AG04449 (cell line): ENCODE data around the gene PLEKHG7.

ENCODE experiments used
- CTCF ChIA-PET: fragments of 350-600 bp; formaldehyde crosslinking; extraction: SDS; loops from one replicate; lab custom pipeline; 2021; ENCODE audit warnings: antibody characterized with exemption; lab: Yijun Ruan, JAX
- POLR2A ChIA-PET: fragments of 400-600, 350-600 bp; formaldehyde crosslinking; extraction: SDS; loops from one replicate; lab custom pipeline; 2020; ENCODE audit warnings: antibody characterized with exemption, inconsistent platforms; lab: Yijun Ruan, JAX
- DNase-seq: peaks from one replicate; pipeline ENCODE4 v3.0.0-alpha.2; 2010; ENCODE audit warnings: low read depth, low spot score
- H3K4me3 ChIP-seq: 2 replicates; pipeline ENCODE4 v1.5.1; 2011; ENCODE audit warnings: low read depth, mild to moderate bottlenecking, control low read depth, low read length
- CTCF ChIP-seq: IDR thresholded peaks from one replicate; pipeline ENCODE4 v1.5.1; 2011; ENCODE audit warnings: mild to moderate bottlenecking, moderate library complexity, low read length, control low read depth, inconsistent platforms; ENCODE audit not compliant: insufficient read depth; ENCODE audit errors: missing control alignments

Gene PLEKHG7

GRCh38 chr12:92814584-92814983, 111.8 kb downstream of the PLEKHG7 start:
- no peak for TF ChIP-seq CTCF
- CTCF ChIA-PET, result interaction anchor here (1.4 kb wide), 1 partner anchor 13 kb away, joined by 6 read pairs; no protein-coding TSS in a partner anchor
- POLR2A ChIA-PET, result no interaction called here
- no peak for DNase-seq
- H3K4me3 ChIP-seq, result no peak overlapping the region

- TF ChIP-seq CTCF, result no peak
- CTCF ChIA-PET, result interaction anchor here (1.2 to 1.3 kb wide), 2 partner anchors 11 to 35 kb away, joined by 3 to 5 read pairs; no protein-coding TSS in a partner anchor
- POLR2A ChIA-PET, result no interaction called here
- H3K4me3 ChIP-seq, result no peak overlapping the region
- DNase-seq, result no peak
Observed at GRCh38 chr12:92821142-92821541, 118.4 kb downstream of the PLEKHG7 start.
